GM21447 (cell line): ENCODE results near the gene PANX3.
A peak's percentile ranks its signal among the peaks of the same experiment; 100 is the strongest.

Experiments
- ATAC-seq: cut with Tn5 transposase; IDR thresholded peaks from one replicate; pipeline ENCODE4 v1.9.1; 2021; ENCODE audit not compliant: unreplicated experiment

Gene PANX3

GRCh38 chr11:124612567-124613246, 1.5 kb downstream of the PANX3 start:
- ATAC-seq = no peak

GRCh38 chr11:124618863-124619262, 7.6 kb downstream of the PANX3 start:
- no peak for ATAC-seq

GRCh38 chr11:124622531-124623451, 11.6 kb downstream of the PANX3 start, which contains the start of gene TBRG1:
Gene TBRG1, plus strand, starts transcription at chr11:124622864. Its CDS starts 220 bp downstream, at chr11:124623084.
- ATAC-seq = peak; percentile 98

DNA sequence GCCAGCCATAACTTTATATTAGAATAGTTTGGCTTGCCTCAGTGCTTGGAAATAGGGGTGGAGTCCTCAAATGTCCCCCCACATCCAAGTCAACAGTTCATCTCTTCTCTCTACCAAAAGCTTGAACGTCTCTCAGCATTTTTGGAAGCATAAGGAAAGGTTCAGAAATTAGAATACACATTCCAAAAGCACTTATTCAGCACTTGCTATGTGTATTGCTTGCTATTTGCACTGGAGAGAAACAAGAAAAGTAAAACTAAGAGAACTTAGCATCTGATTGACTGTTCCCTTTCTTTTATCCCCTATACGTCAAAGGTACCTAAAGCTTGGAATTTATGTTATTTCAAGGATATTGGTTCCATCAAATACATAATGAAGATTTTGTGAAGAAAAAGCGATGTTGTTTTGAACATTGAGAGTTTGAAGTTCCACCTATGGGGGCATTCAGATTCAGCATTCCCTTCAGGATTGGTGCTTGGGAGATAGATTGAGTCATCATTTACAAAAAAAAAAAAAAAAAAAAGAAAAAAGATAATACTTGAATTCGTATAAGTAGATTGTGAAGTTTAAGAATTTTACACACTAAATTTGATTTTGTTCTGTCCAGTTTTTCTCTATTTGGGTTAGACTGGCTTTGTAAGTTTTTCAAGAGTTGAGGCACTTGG, 12.8 kb downstream of the PANX3 start:
- ATAC-seq = no peak

- ATAC-seq = no peak
Measured at GRCh38 chr11:124625504-124626168, 14.4 kb downstream of the PANX3 start.

GRCh38 chr11:124627546-124627945, 16.3 kb downstream of the PANX3 start:
- no peak for ATAC-seq

DNA sequence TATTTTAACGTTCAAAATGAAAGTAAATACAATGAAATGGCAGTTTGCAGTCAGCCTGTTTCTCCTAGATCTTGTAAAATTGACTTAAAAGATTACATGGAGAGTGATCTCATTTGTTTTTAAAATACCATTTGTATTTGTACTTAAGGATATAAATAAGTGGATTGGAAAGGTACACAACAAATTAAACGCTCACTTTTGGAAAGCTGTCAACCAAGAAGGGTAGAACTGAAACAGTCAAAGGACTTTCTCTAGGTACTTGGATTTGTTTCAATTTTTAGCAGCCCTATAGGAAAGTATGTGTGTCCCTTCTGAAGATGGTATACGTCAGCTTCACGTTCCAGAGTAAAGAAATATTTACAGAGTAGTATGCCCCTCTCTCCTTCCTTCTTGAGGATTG, 18.7 kb downstream of the PANX3 start:
- ATAC-seq = no peak

- no peak for ATAC-seq
Measured at GRCh38 chr11:124633355-124633754, 22.1 kb downstream of the PANX3 start.

DNA sequence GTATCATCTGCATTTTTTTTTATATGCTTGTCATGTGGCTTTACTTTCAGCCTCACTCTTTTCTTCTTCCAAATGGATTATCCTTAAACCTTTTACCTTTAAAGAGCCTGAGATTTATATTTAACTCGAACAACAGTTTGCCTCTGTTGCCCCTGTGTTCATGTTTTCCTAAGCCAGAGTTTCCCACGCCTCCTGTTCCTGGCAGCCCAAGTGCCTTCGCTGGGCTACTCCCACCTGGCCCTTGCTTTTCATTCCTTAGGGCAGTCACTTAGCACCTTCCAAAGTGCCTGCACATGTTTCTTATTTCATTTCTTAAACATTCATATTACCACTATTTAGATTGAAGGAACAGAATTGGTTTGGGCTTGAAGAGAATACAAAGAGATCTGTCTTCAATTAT, 24.7 kb downstream of the PANX3 start:
- no peak for ATAC-seq

DNA sequence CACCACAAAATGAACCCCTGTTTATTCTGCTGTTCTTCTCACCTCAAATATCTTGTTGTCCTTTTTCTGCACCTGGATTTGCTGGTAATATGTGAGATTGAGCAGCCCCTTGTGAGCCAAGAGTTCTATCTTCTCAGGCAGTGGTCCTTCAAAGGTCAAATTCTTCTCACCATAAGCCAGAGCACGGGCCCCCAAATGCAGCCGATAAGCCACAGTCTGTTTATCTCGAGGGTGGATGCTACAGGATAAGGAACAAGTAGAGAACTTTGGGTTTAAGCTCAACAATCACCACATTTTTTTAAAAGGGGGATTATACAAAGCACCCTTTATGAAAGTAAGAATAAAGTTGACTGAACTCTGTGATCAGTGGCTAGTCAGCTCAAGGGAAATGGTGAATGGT, 27.3 kb downstream of the PANX3 start:
- no peak for ATAC-seq

- no peak for ATAC-seq
Measured at GRCh38 chr11:124639186-124639585, 28.0 kb downstream of the PANX3 start.

DNA sequence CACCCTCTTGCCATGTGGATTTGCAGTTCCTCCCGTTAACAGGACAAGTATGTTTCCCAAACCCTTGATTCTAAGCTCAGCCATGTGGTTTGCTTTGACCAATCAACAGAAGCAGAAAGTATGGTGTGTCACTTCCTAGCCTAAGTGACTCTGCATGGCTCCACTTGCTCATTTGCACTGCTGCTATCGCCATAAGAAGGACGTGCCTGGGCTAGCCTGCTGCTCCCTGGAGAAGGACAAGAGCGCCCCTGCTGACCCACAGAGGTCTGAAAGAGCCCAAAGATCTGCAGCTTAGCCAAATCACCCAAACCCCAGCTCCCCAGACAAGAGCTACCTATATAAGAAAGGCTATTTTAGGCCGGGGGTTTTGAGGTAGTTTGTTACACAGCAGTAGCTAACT, 29.4 kb downstream of the PANX3 start:
- ATAC-seq = no peak

DNA sequence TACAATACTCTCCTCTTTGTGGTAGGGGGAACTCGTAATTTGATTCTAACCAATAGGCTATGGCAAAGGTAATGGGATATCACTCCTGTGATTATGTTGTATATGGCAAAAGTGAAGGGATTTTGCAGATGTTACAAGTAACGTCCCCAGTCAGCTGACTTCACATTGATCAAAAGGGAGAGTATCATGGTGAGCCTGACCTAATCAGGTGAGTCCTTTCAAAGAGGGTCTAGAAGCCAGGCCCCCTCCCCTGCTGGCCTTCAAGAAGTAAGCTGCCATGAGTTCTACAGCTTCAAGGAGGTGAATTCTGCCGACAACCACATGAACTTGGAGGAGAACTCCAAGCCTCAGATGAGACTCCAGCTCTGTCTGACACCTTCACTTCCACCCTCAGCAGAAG, 31.4 kb downstream of the PANX3 start:
- ATAC-seq = no peak

DNA sequence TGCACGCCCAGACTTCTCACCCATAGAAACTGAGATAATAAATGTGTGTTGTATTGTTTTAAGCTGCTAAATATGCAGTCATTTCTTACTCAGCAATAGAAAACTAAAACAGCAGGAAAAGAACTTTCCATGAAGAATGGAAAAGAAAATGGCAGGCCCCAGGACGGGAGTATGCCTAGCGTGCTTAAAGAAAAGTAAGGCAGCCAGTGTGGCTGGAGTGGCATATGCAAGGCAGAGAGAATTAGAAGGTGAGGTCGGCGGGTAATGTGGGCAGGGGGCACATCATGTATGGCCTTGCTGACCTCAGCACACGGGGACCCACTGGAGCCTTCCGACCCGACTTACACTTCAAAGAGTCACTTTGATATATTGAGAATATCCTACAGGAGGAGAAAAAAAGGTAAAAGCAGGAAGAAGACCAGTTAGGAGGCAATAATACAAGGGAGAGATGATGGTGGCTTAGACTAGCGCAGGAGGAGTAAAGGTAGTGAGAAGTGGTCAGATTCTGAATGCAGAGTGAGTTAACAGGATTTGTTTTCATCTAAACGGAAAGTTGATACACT, 31.9 kb downstream of the PANX3 start:
- ATAC-seq = no peak

GRCh38 chr11:124643605-124644425, 32.6 kb downstream of the PANX3 start:
- ATAC-seq = no peak

DNA sequence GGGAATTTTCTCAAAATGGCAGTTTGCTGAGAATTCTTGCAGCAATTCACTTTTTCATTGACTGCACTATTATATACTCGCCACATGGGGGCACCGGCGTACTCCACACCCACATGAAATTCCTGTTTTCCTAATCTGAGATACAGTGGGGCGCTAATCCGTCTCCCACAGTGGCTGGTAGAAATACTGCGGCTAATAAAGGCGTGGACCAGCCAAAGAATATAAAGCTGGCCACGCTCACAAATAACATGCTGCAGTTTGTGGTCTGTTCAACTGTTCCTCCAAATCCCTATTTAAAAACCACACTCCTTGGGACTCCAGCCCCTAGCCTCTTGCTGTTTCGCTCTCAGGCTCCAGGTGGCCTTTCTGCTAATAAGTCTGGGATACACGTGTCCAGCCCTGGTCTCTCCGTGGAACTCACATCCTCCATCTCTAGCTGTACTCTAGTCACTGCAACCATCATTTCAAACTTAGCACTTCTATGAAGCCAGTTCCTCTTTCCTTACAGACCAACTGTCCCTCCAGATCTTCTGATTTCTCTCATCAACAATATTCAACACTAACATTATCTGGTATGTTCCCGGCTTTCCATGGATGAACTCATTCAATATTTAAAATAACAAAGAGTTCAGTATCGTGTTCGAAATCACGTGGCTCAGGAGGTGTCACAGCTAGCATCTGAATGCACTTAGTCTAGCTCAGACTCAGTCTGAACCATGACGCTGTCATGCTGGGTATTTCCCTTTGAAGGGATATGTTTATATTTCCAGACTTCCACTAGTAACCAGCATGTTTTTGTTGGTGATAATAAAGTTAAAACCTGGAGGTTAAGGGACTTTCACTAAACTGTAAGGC, 33.4 kb downstream of the PANX3 start:
- ATAC-seq = peak; percentile 69

DNA sequence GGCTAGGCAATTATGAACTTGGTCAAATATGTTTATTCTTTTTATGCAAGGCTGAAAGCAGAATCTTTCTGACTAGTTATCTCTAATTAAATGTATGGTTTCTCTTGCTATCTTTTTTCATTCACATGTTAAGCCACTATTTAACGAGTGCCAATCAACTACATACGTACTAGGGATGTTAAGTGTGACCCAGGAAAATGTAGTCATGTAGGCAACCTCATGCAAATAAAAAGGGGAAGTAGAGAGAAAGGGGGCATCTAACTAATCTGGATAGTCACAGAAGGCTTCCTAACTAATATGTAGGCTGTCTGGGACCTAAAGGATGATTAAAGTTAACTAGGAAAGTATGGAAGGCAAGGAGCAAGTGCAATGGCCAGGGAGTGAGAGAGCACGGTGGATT, 34.9 kb downstream of the PANX3 start:
- ATAC-seq = no peak

- ATAC-seq = no peak
Measured at GRCh38 chr11:124648610-124649009, 37.4 kb downstream of the PANX3 start.
